H1 (cell line): ENCODE measurements around the gene TMPRSS12. TPM values are rescaled to one million over a fixed set of nuclear protein-coding genes. Genes with fewer than 3 reads are reported as not detected.

Experiments used
- CTCF ChIA-PET: fragments of 300-600 bp; sonication (Branson Sonifier 250); formaldehyde crosslinking; loops from one replicate; lab custom pipeline; 2021; ENCODE audit not compliant: partially characterized antibody; lab: Charles Lee
- POLR2A ChIA-PET: fragments of 300-600 bp; sonication (Branson Sonifier 250); formaldehyde crosslinking; loops from one replicate; lab custom pipeline; 2021; ENCODE audit warnings: inconsistent platforms; ENCODE audit not compliant: partially characterized antibody; lab: Charles Lee
- DNase-seq, 2 experiments: peaks; one replicate each; pipeline versions ENCODE4 v3.0.0 to v3.0.0-alpha.2; 2010 to 2022; ENCODE audit warnings: low spot score in 2 of 2, low read depth in 1 of 2, mixed read lengths in 1 of 2
- FAIRE-seq: peaks from 2 replicates; lab custom pipeline; 2011; peaks lifted over from hg19 to GRCh38; lab: Jason Lieb, UNC
- H2AFZ ChIP-seq: 2 replicates; pipeline ENCODE4 v1.8.1; 2012; ENCODE audit warnings: low read length, inconsistent platforms
- H2AK5ac ChIP-seq: 2 replicates; pipeline ENCODE4 v1.6.1; 2013; ENCODE audit warnings: low read depth, low read length
- H2BK120ac ChIP-seq: replicated peaks from 2 replicates; pipeline ENCODE3; 2013; ENCODE audit warnings: low read depth, low read length, inconsistent platforms
- H2BK12ac ChIP-seq: 2 replicates; pipeline ENCODE4 v1.6.1; 2013; ENCODE audit warnings: low read depth, low read length
- H2BK15ac ChIP-seq: 2 replicates; pipeline ENCODE4 v1.6.1; 2013; ENCODE audit warnings: low read length
- H2BK20ac ChIP-seq: 2 replicates; pipeline ENCODE4 v1.6.1; 2013; ENCODE audit warnings: low read length
- H2BK5ac ChIP-seq: 2 replicates; pipeline ENCODE4 v1.6.1; 2013; ENCODE audit warnings: low read depth, low read length
- H3K14ac ChIP-seq: 2 replicates; pipeline ENCODE4 v1.6.1; 2013; ENCODE audit warnings: inconsistent platforms; ENCODE audit not compliant: insufficient read length
- H3K18ac ChIP-seq: 2 replicates; pipeline ENCODE4 v1.6.1; 2013; ENCODE audit warnings: low read length; ENCODE audit errors: extremely low read depth
- H3K23ac ChIP-seq: 2 replicates; pipeline ENCODE4 v1.6.1; 2013; ENCODE audit warnings: inconsistent platforms; ENCODE audit not compliant: insufficient read length
- H3K23me2 ChIP-seq: 2 replicates; pipeline ENCODE4 v1.6.1; 2013; ENCODE audit warnings: low read depth, low read length
- H3K27ac ChIP-seq: 2 replicates; pipeline ENCODE4 v1.6.1; 2011; ENCODE audit warnings: low read depth, low read length, inconsistent platforms
- H3K27me3 ChIP-seq, 4 experiments: replicated peaks in 1 of 4; 1 replicate in 1 of 4; 2 replicates in 3 of 4; pipeline versions ENCODE4 v1.6.1 to v1.8.1; 2011 to 2013; ENCODE audit warnings: low read length in 3 of 4, mild to moderate bottlenecking in 3 of 4, inconsistent platforms in 2 of 4, mixed read lengths in 2 of 4, moderate library complexity in 1 of 4; ENCODE audit not compliant: control insufficient read depth in 3 of 4, insufficient read depth in 3 of 4; ENCODE audit errors: extremely low read depth in 1 of 4
- H3K36me3 ChIP-seq, 4 experiments: 2 replicates each; pipeline versions ENCODE4 v1.6.1 to v1.8.1; 2011 to 2013; ENCODE audit warnings: mild to moderate bottlenecking in 4 of 4, low read length in 3 of 4, moderate library complexity in 2 of 4, control low read depth in 1 of 4, inconsistent platforms in 1 of 4; ENCODE audit not compliant: insufficient read depth in 4 of 4, control insufficient read depth in 2 of 4
- H3K4ac ChIP-seq: replicated peaks from 2 replicates; pipeline ENCODE3; 2013; ENCODE audit warnings: low read length, low read depth, mixed read lengths, inconsistent platforms; ENCODE audit not compliant: insufficient read length
- H3K4me1 ChIP-seq, 4 experiments: replicated peaks in 1 of 4; 1 replicate in 1 of 4; 2 replicates in 3 of 4; pipeline versions ENCODE4 v1.6.1 to v1.8.1; 2011 to 2013; ENCODE audit warnings: low read length in 3 of 4, inconsistent platforms in 2 of 4, mixed read lengths in 1 of 4; ENCODE audit not compliant: insufficient read depth in 4 of 4, control insufficient read depth in 3 of 4
- H3K4me2 ChIP-seq, 2 experiments: 2 replicates each; pipeline versions ENCODE4 v1.6.1 to v1.8.1; 2011 to 2013; ENCODE audit warnings: low read depth in 2 of 2, low read length in 2 of 2, control low read depth in 1 of 2, inconsistent platforms in 1 of 2, mild to moderate bottlenecking in 1 of 2; ENCODE audit not compliant: insufficient read depth in 1 of 2
- H3K4me3 ChIP-seq, 4 experiments: fragments of 200-600, 300-600 bp in 1 of 4; sonication (generic), shearing (Covaris generic), sonication (Bioruptor Twin) in 1 of 4; 2 replicates each; pipeline versions ENCODE4 v1.5.1 to v1.8.1; 2011 to 2016; ENCODE audit warnings: low read length in 4 of 4, low read depth in 3 of 4, control low read depth in 2 of 4, inconsistent platforms in 2 of 4, mild to moderate bottlenecking in 2 of 4, mixed read lengths in 1 of 4, moderate library complexity in 1 of 4; ENCODE audit not compliant: insufficient read depth in 2 of 4; ENCODE audit errors: extremely low read depth in 1 of 4
- H3K56ac ChIP-seq: replicated peaks from 2 replicates; pipeline ENCODE3; 2013; ENCODE audit warnings: low read depth, mild to moderate bottlenecking, mixed read lengths, low read length, inconsistent platforms; ENCODE audit not compliant: insufficient read length
- H3K79me1 ChIP-seq: 2 replicates; pipeline ENCODE4 v1.6.1; 2013; ENCODE audit warnings: low read depth, low read length, control low read depth
- H3K79me2 ChIP-seq, 2 experiments: 2 replicates each; pipeline versions ENCODE4 v1.6.1 to v1.8.1; 2012 to 2013; ENCODE audit warnings: low read length in 2 of 2, mild to moderate bottlenecking in 2 of 2, inconsistent platforms in 1 of 2; ENCODE audit not compliant: insufficient read depth in 2 of 2, control insufficient read depth in 1 of 2
- H3K9ac ChIP-seq, 4 experiments: replicated peaks in 1 of 4; 1 replicate in 1 of 4; 2 replicates in 3 of 4; pipeline versions ENCODE4 v1.6.1 to v1.8.1; 2011 to 2013; ENCODE audit warnings: low read depth in 3 of 4, low read length in 3 of 4, control low read depth in 2 of 4, mild to moderate bottlenecking in 2 of 4, moderate library complexity in 2 of 4, inconsistent platforms in 1 of 4; ENCODE audit errors: extremely low read depth in 1 of 4
- H3K9me3 ChIP-seq, 2 experiments: 2 replicates each; pipeline versions ENCODE4 v1.6.1 to v1.8.1; 2012 to 2013; ENCODE audit warnings: mild to moderate bottlenecking in 2 of 2, moderate library complexity in 2 of 2, control low read depth in 1 of 2, inconsistent platforms in 1 of 2, low read depth in 1 of 2, low read length in 1 of 2, mixed read lengths in 1 of 2; ENCODE audit not compliant: insufficient read depth in 2 of 2
- H4K20me1 ChIP-seq, 2 experiments: replicated peaks in 1 of 2; 2 replicates each; pipeline versions ENCODE3 to v1.8.1; 2011 to 2013; ENCODE audit warnings: inconsistent platforms in 2 of 2, low read length in 2 of 2, mild to moderate bottlenecking in 1 of 2; ENCODE audit not compliant: insufficient read depth in 2 of 2, control insufficient read depth in 1 of 2
- H4K5ac ChIP-seq: 2 replicates; pipeline ENCODE4 v1.6.1; 2013; ENCODE audit warnings: low read length, low read depth, mixed read lengths, inconsistent platforms; ENCODE audit not compliant: insufficient read length
- H4K8ac ChIP-seq: 2 replicates; pipeline ENCODE4 v1.8.0; 2013; ENCODE audit warnings: mild to moderate bottlenecking, moderate library complexity, low read length, inconsistent platforms; ENCODE audit not compliant: insufficient read depth; ENCODE audit errors: extremely low read depth
- H4K91ac ChIP-seq: replicated peaks from 2 replicates; pipeline ENCODE3; 2013; ENCODE audit warnings: low read length, mixed read lengths, inconsistent platforms; ENCODE audit not compliant: insufficient read length
- CTCF ChIP-seq, 3 experiments: IDR thresholded peaks; 1 replicate in 2 of 3; 2 replicates in 1 of 3; pipeline versions ENCODE4 v1.5.1 to v1.6.1; 2011; ENCODE audit warnings: low read length in 3 of 3, mild to moderate bottlenecking in 3 of 3, inconsistent platforms in 2 of 3, low read depth in 1 of 3, moderate library complexity in 1 of 3; ENCODE audit not compliant: insufficient read depth in 1 of 3; ENCODE audit errors: control extremely low read depth in 1 of 3
- KDM5A ChIP-seq: fragments of 200-600 bp; IDR thresholded peaks from 2 replicates; pipeline ENCODE4 v1.7.1; 2012; ENCODE audit warnings: mild to moderate bottlenecking, low read length, inconsistent platforms, mixed read lengths
- RXRA ChIP-seq: IDR thresholded peaks from 2 replicates; pipeline ENCODE4 v1.6.1; 2011; ENCODE audit warnings: low read depth, mild to moderate bottlenecking, low read length, moderate library complexity; ENCODE audit not compliant: insufficient read depth
- TEAD4 ChIP-seq: IDR thresholded peaks from 2 replicates; pipeline ENCODE4 v1.6.1; 2012; ENCODE audit warnings: low read depth, low read length, inconsistent platforms, mixed read lengths
- WGBS, 2 experiments: shearing (Covaris generic) in 1 of 2; methylation state at CpG; one replicate each; pipeline versions ENCODE4 v1.1.6 to v1.1.7; 2013 to 2015; ENCODE audit warnings: low lambda C conversion rate in 2 of 2, mixed read lengths in 2 of 2, inconsistent platforms in 1 of 2, low coverage in 1 of 2, missing lambda C conversion rate in 1 of 2; ENCODE audit not compliant: insufficient replicate concordance in 2 of 2, insufficient coverage in 1 of 2, insufficient read length in 1 of 2; ENCODE audit errors: extremely low coverage in 1 of 2, missing lambda C conversion rate in 1 of 2; 5-methylcytosine and 5-hydroxymethylcytosine counted together
- polyA plus RNA-seq, 7 experiments: library from polyadenylated mRNA; depleted of rRNA in 3 of 7; stranded (reverse) in 5 of 7; unstranded in 2 of 7; fragments of >200 nt in 5 of 7; fragments of 200-250 nt in 2 of 7; gene quantifications; 1 replicate in 5 of 7; 2 replicates in 1 of 7; 4 replicates in 1 of 7; pipeline versions ENCODE4 v1.2.1 to v1.2.3, GENCODE V29; 2011 to 2013; ENCODE audit warnings: missing spikeins in 2 of 7, mixed read lengths in 2 of 7
- total RNA-seq: library from RNA; stranded (reverse); fragmentation: NEBNext Ultra II Directional; extraction: Animal tissue kit (Norgen Biotek cat#: 25700); gene quantifications from 2 replicates; pipeline ENCODE4 v1.2.1, GENCODE V29; 2021

TMPRSS12 gene
- total and polyA plus RNA-seq, 2 of the 8 experiments (the other 6 are each of a cell fraction or from before 2014, with no cell fraction given), result not detected

GRCh38 chr12:50825372-50825838 lies 17.3 kb upstream of the TMPRSS12 start:
- Histone ChIP-seq H3K79me2 (no peaks in the 10 kb centered on the region), H4K91ac (no peak overlapping the region), H3K56ac (no peak overlapping the region), H4K5ac (no peak overlapping the region), H4K20me1 (no peaks in the 10 kb centered on the region), H2BK20ac (no peak overlapping the region), H3K27ac (no peak overlapping the region), H3K79me1 (no peaks in the 10 kb centered on the region), H2AFZ (no peak overlapping the region), H2AK5ac (no peak overlapping the region), H3K18ac (no peak overlapping the region), H3K4me3 (no peak overlapping the region), H3K36me3 (no peaks in the 10 kb centered on the region; a peak in 1 of 8 replicates), H3K9me3 (no peaks in the 10 kb centered on the region), H3K23me2 (no peaks in the 10 kb centered on the region), H3K9ac (no peak overlapping the region), H2BK5ac (no peak overlapping the region), H3K14ac (no peak overlapping the region), H3K23ac (no peak overlapping the region), H3K4me2 (no peak overlapping the region), H3K27me3 (no peaks in the 10 kb centered on the region), H3K4ac (no peak overlapping the region), H2BK12ac (no peak overlapping the region), H2BK15ac (no peak overlapping the region), H2BK120ac (no peak overlapping the region), H3K4me1 (no peaks in the 10 kb centered on the region), H4K8ac (no peak overlapping the region)
- ChIA-PET CTCF (interaction anchor here (0.6 to 6.6 kb wide), 25 partner anchors 11 to 526 kb away, joined by 3 to 89 read pairs (median 5); partner anchors contain the start of genes HIGD1C, LETMD1 and SLC11A2), POLR2A (interaction anchor here (0.6 to 1.8 kb wide), 6 partner anchors 15 to 203 kb away, joined by 3 to 6 read pairs (median 4); partner anchors contain the start of gene SLC11A2)
- FAIRE-seq (no peak), DNase-seq (no peak)
- WGBS, 2 experiments, result 88% methylated on average over 2 of the region's 2 CpGs; no CpG with 5 or more reads in 1 of the 2 experiments
- TF ChIP-seq KDM5A, result no peak
- no peak for TF ChIP-seq TEAD4
- TF ChIP-seq RXRA, result no peak
- TF ChIP-seq CTCF (IDR thresholded peaks at IDR 0.05; ENCODE audit: control extremely low read depth in 1 of 3, insufficient read depth in 1 of 3, low read depth in 1 of 3, low read length in 3 of 3), result peak in 2 of 3 experiments; percentile 25 to 31; a peak in 2 of 4 replicates
